ENCODE data around the gene PRRC2A. TPM values are rescaled to one million over a fixed set of nuclear protein-coding genes. Genes with fewer than 3 reads are reported as not detected.
A peak's percentile ranks its signal among the peaks of the same experiment; 100 is the strongest.

The PRRC2A gene
- total RNA-seq, 8 experiments from 2014 or later: 53.2 to 259 (median 92.0) TPM

- H3K4me3 ChIP-seq: peak overlapping the region; percentile 48 to 74 (median 57)
- ATAC-seq (replicated peaks in 6 of 8): no peak
- peaks cover 29 to 32% of the 10 kb centered on the region in 2 donors for H3K4me1 ChIP-seq (replicated peaks in 1 of 2)
- in situ Hi-C loops (cut with MboI; ENCODE audit: low pct_unique_long_range_greater_than_20kb in 2 of 9, low sequenced_read_pairs in 9 of 9, unreplicated experiment in 9 of 9): loop anchor here in 1 of 9 experiments (25.0 kb wide), 1 partner anchor 176 kb away; the partner anchor contains the start of gene HSPA1B
- 70 to 100% (median 87%) methylated on average over 2 to 8 of the region's 12 CpGs; no CpG with 5 or more reads in 3 of the 10 experiments for whole genome bisulfite sequencing, 10 experiments
- peak overlapping the region in 1 of 2 donors; percentile 79 for H3K27ac ChIP-seq
Observed at GRCh38 chr6:31661262-31662123, 41.0 kb downstream of the PRRC2A start.

- Histone ChIP-seq H3K27ac (no peak overlapping the region), H3K4me1 (replicated peaks in 1 of 2) (peaks cover 29 to 39% of the 10 kb centered on the region in 2 donors), H3K4me3 (no peak overlapping the region)
- in situ Hi-C loops (cut with MboI; ENCODE audit: low pct_unique_long_range_greater_than_20kb in 2 of 9, low sequenced_read_pairs in 9 of 9, unreplicated experiment in 9 of 9): loop anchor here in 1 of 9 experiments (25.0 kb wide), 1 partner anchor 175 kb away; the partner anchor contains the start of gene HSPA1B
- ATAC-seq (replicated peaks in 6 of 8): no peak
- WGBS, 10 experiments: 73 to 100% (median 100%) methylated on average over 1 to 4 of the region's 12 CpGs; no CpG with 5 or more reads in 2 of the 10 experiments
Observed at GRCh38 chr6:31662124-31662723, 41.7 kb downstream of the PRRC2A start.

- H3K4me1 ChIP-seq (replicated peaks in 1 of 2): peaks cover 25 to 34% of the 10 kb centered on the region in 2 donors
- 46 to 100% (median 62%) methylated on average over 1 to 4 of the region's 9 CpGs; no CpG with 5 or more reads in 2 of the 10 experiments for WGBS, 10 experiments
- ATAC-seq (replicated peaks in 6 of 8): peak in 1 of 8 experiments; percentile 0
- H3K4me3 ChIP-seq: peak overlapping the region; percentile 60 to 93 (median 84)
- peak overlapping the region; percentile 93 to 96 for H3K27ac ChIP-seq
- in situ Hi-C loops (cut with MboI; ENCODE audit: low pct_unique_long_range_greater_than_20kb in 2 of 9, low sequenced_read_pairs in 9 of 9, unreplicated experiment in 9 of 9): loop anchor here in 1 of 9 experiments (25.0 kb wide), 1 partner anchor 174 kb away; the partner anchor contains the start of gene HSPA1B
Observed at GRCh38 chr6:31663126-31663960, 42.8 kb downstream of the PRRC2A start.

- in situ Hi-C loops (cut with MboI; ENCODE audit: low pct_unique_long_range_greater_than_20kb in 2 of 9, low sequenced_read_pairs in 9 of 9, unreplicated experiment in 9 of 9): loop anchor here in 1 of 9 experiments (25.0 kb wide), 1 partner anchor 173 kb away; the partner anchor contains the start of gene HSPA1B
- peaks cover 17 to 26% of the 10 kb centered on the region in 2 donors for H3K4me1 ChIP-seq (replicated peaks in 1 of 2)
- peak overlapping the region; percentile 60 to 93 (median 84) for H3K4me3 ChIP-seq
- peak in 5 of 8 experiments; percentile 3 to 14 (median 5) for ATAC-seq (replicated peaks in 6 of 8)
- WGBS, 10 experiments: 0 to 40% (median 14%) methylated on average over 1 to 9 of the region's 17 CpGs; no CpG with 5 or more reads in 2 of the 10 experiments
- H3K27ac ChIP-seq: peak overlapping the region; percentile 93 to 96
Observed at GRCh38 chr6:31663961-31664789, 43.7 kb downstream of the PRRC2A start.

GRCh38 chr6:31664790-31665500 lies 44.4 kb downstream of the PRRC2A start, which contains the start of gene GPANK1:
Gene GPANK1 (minus strand): TSS chr6:31664997. CDS start chr6:31664478, 519 bp downstream.
- peak within 1 kb of the TSS; percentile 60 to 93 (median 84) for H3K4me3 ChIP-seq
- WGBS, 10 experiments: 0 to 3% (median 0%) methylated on average over 6 to 23 of the region's 39 CpGs; no CpG with 5 or more reads in 3 of the 10 experiments
- peaks cover 11 to 19% of the 10 kb centered on the region in 2 donors for H3K4me1 ChIP-seq (replicated peaks in 1 of 2)
- peak within 1 kb of the TSS; percentile 93 to 96 for H3K27ac ChIP-seq
- in situ Hi-C loops (cut with MboI; ENCODE audit: low pct_unique_long_range_greater_than_20kb in 2 of 9, low sequenced_read_pairs in 9 of 9, unreplicated experiment in 9 of 9): loop anchor here in 1 of 9 experiments (25.0 kb wide), 1 partner anchor 172 kb away; the partner anchor contains the start of gene HSPA1B
- peak; percentile 15 to 47 (median 39) for ATAC-seq (replicated peaks in 6 of 8)

GRCh38 chr6:31665501-31666336 lies 45.2 kb downstream of the PRRC2A start, which contains the start of gene CSNK2B:
Gene CSNK2B (plus strand): TSS chr6:31666080. CDS start chr6:31666832, 752 bp downstream.
- Histone ChIP-seq H3K27ac (peak within 1 kb of the TSS; percentile 93 to 96), H3K4me3 (peak within 1 kb of the TSS; percentile 60 to 93 (median 84)), H3K4me1 (replicated peaks in 1 of 2) (peaks cover 11 to 19% of the 10 kb centered on the region in 2 donors)
- in situ Hi-C loops (cut with MboI; ENCODE audit: low pct_unique_long_range_greater_than_20kb in 2 of 9, low sequenced_read_pairs in 9 of 9, unreplicated experiment in 9 of 9): loop anchor here in 1 of 9 experiments (25.0 kb wide), 1 partner anchor 172 kb away; the partner anchor contains the start of gene HSPA1B
- ATAC-seq (replicated peaks in 6 of 8): peak; percentile 69 to 89 (median 83)
- 0% methylated on average over 2 to 7 of the region's 63 CpGs; no CpG with 5 or more reads in 8 of the 10 experiments for WGBS, 10 experiments

- in situ Hi-C loops (cut with MboI; ENCODE audit: low pct_unique_long_range_greater_than_20kb in 2 of 9, low sequenced_read_pairs in 9 of 9, unreplicated experiment in 9 of 9): loop anchor here in 1 of 9 experiments (25.0 kb wide), 1 partner anchor 171 kb away; the partner anchor contains the start of gene HSPA1B
- Histone ChIP-seq H3K4me3 (peak overlapping the region; percentile 60 to 93 (median 84)), H3K4me1 (replicated peaks in 1 of 2) (peaks cover 7 to 19% of the 10 kb centered on the region in 2 donors), H3K27ac (peak overlapping the region; percentile 52 to 86)
- 0 to 20% (median 4%) methylated on average over 1 to 9 of the region's 15 CpGs; no CpG with 5 or more reads in 3 of the 10 experiments for WGBS, 10 experiments
- peak in 2 of 8 experiments; percentile 5 to 10 for ATAC-seq (replicated peaks in 6 of 8)
Observed at GRCh38 chr6:31666337-31666965, 45.9 kb downstream of the PRRC2A start.

GRCh38 chr6:31669676-31670075 lies 49.2 kb downstream of the PRRC2A start, which contains the start of gene LY6G5B:
Gene LY6G5B (plus strand): TSS chr6:31669976. CDS start chr6:31670951, 975 bp downstream.
- no peak within 1 kb of the TSS for H3K4me3 ChIP-seq
- ATAC-seq (replicated peaks in 6 of 8): no peak
- H3K27ac ChIP-seq: no peak within 1 kb of the TSS
- H3K4me1 ChIP-seq (replicated peaks in 1 of 2): peaks cover 0 to 9% of the 10 kb centered on the region in 2 donors
- WGBS, 10 experiments: 43 to 100% (median 88%) methylated on average over 2 to 5 of the region's 8 CpGs; no CpG with 5 or more reads in 3 of the 10 experiments
- in situ Hi-C loops (cut with MboI; ENCODE audit: low pct_unique_long_range_greater_than_20kb in 2 of 9, low sequenced_read_pairs in 9 of 9, unreplicated experiment in 9 of 9): loop anchor here in 1 of 9 experiments (25.0 kb wide), 1 partner anchor 168 kb away; the partner anchor contains the start of gene HSPA1B

GRCh38 chr6:31676322-31676903 lies 55.9 kb downstream of the PRRC2A start:
- in situ Hi-C loops (cut with MboI; ENCODE audit: low pct_unique_long_range_greater_than_20kb in 2 of 9, low sequenced_read_pairs in 9 of 9, unreplicated experiment in 9 of 9): loop anchor here in 1 of 9 experiments (25.0 kb wide), 1 partner anchor 286 kb away; the partner anchor contains the start of genes DXO, NELFE and SKIC2
- WGBS, 10 experiments: 43 to 100% (median 75%) methylated on average over 1 to 2 of the region's 4 CpGs; no CpG with 5 or more reads in 6 of the 10 experiments
- H3K4me3 ChIP-seq: no peak overlapping the region
- peaks cover 0 to 6% of the 10 kb centered on the region in 2 donors for H3K4me1 ChIP-seq (replicated peaks in 1 of 2)
- ATAC-seq (replicated peaks in 6 of 8): no peak
- H3K27ac ChIP-seq: no peak overlapping the region

Measured in motor neuron (in vitro differentiated cells).